OCI-LY3 (cell line): ENCODE results near the gene CA12.

ENCODE experiments used
- EZH2phosphoT487 ChIP-seq: fragments of 200-600 bp; shearing (Covaris generic); IDR thresholded peaks from 2 replicates; pipeline ENCODE4 v1.6.1; 2018; ENCODE audit warnings: antibody characterized with exemption, mixed run types, low read depth
- TF ChIP-seq, protein P1 (sequence below): fragments of 200-600, 300-600 bp; sonication (generic); IDR thresholded peaks from 2 replicates; pipeline ENCODE4 v1.5.1; 2014; ENCODE audit warnings: antibody characterized with exemption, low read length, low read depth

DNA sequence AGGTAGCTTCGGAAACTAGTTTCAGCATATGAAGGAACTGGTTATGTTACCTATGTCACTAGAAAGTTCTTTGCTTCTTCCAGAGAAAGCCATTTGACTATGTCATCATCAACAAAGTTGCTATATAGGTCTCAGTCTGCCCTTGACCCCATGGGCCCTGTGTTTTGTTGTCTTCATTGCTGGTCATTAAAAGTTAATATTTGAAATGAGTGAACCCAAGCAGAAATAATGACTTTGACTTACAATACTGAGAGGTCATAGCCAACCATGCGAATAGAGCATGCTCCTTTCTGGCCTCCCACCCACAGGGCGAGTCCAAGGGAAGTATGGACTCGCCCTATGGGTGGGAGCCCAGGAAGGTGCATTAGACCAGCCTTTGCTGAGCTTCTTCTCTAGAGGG, 63.3 kb downstream of the CA12 start:
- TF ChIP-seq, protein P1, sequence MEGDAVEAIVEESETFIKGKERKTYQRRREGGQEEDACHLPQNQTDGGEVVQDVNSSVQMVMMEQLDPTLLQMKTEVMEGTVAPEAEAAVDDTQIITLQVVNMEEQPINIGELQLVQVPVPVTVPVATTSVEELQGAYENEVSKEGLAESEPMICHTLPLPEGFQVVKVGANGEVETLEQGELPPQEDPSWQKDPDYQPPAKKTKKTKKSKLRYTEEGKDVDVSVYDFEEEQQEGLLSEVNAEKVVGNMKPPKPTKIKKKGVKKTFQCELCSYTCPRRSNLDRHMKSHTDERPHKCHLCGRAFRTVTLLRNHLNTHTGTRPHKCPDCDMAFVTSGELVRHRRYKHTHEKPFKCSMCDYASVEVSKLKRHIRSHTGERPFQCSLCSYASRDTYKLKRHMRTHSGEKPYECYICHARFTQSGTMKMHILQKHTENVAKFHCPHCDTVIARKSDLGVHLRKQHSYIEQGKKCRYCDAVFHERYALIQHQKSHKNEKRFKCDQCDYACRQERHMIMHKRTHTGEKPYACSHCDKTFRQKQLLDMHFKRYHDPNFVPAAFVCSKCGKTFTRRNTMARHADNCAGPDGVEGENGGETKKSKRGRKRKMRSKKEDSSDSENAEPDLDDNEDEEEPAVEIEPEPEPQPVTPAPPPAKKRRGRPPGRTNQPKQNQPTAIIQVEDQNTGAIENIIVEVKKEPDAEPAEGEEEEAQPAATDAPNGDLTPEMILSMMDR: no peak
- TF ChIP-seq EZH2phosphoT487: no peak
